Spinal cord (tissue), 10 donors: ENCODE data around the gene PPP2R2B. TPM values are rescaled to one million over a fixed set of nuclear protein-coding genes. Genes with fewer than 3 reads are reported as not detected.

Experiments used
- DNase-seq, 6 donors: peaks; one replicate each; pipeline versions ENCODE4 v3.0.0 to v3.0.0-alpha.2; 2013 to 2015; ENCODE audit warnings: low spot score in 6 of 6, low read depth in 4 of 6
- H3K27ac ChIP-seq: one replicate; pipeline ENCODE4 v1.5.1; 2013; ENCODE audit warnings: low read depth, low read length, control low read depth
- H3K27me3 ChIP-seq: one replicate; pipeline ENCODE4 v1.6.1; 2013; ENCODE audit warnings: low read length; ENCODE audit not compliant: control insufficient read depth, insufficient read depth
- H3K36me3 ChIP-seq: one replicate; pipeline ENCODE4 v1.6.1; 2013; ENCODE audit warnings: low read length; ENCODE audit not compliant: control insufficient read depth, insufficient read depth
- H3K4me1 ChIP-seq: one replicate; pipeline ENCODE4 v1.6.1; 2013; ENCODE audit warnings: low read length; ENCODE audit not compliant: control insufficient read depth, insufficient read depth
- H3K4me3 ChIP-seq: one replicate; pipeline ENCODE4 v1.5.1; 2013; ENCODE audit warnings: low read depth, low read length, control low read depth
- H3K9me3 ChIP-seq: one replicate; pipeline ENCODE4 v1.6.1; 2013; ENCODE audit warnings: low read length; ENCODE audit not compliant: control insufficient read depth, insufficient read depth
- WGBS: methylation state at CpG from one replicate; pipeline ENCODE4 v1.1.5; 2013; ENCODE audit warnings: missing lambda C conversion rate; ENCODE audit not compliant: insufficient coverage; 5-methylcytosine and 5-hydroxymethylcytosine counted together
- polyA plus RNA-seq, 2 donors: library from polyadenylated mRNA; unstranded; fragments of 120-200 nt; gene quantifications; one replicate each; pipeline ENCODE4 v1.2.1, GENCODE V29; 2013; ENCODE audit not compliant: insufficient read length in 2 of 2
- total RNA-seq, 2 donors: library from RNA; depleted of rRNA in 1 of 2; stranded (reverse); fragments of 120-200 nt in 1 of 2; fragments of >200 nt in 1 of 2; gene quantifications; one replicate each; pipeline versions ENCODE4 v1.2.3 to v1.2.4, GENCODE V29; 2013 to 2014
- donor health status: healthy.

PPP2R2B gene
- total and polyA plus RNA-seq, 4 donors: 62.0 to 211 (median 150) TPM

DNA sequence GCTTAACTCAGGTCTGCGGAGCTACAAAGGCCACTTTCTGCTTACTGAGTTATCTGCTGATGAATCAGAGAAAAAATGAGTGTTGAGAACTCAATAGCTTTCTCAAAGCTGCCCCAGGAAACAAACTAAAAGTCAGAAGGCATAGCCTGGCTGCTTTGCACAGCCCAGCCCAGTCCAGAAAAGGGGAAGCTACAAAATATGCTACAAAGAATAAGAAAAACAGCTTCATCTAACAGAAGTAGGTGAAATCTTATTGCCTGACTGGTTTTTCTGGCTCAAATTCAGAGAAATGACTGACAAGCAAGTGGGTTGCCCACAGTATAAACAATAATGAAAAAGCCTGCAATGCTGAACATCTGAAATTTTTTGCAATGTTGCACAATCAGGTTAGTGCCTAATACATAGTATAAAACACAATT lies 156.2 kb downstream of the PPP2R2B start:
- no peaks in the 10 kb centered on the region for H3K27me3 ChIP-seq
- no peak overlapping the region for H3K27ac ChIP-seq
- peaks cover 4% of the 10 kb centered on the region for H3K4me1 ChIP-seq
- no peaks in the 10 kb centered on the region for H3K9me3 ChIP-seq
- no peak overlapping the region for H3K4me3 ChIP-seq
- peak in 1 of 6 donors; percentile 11 for DNase-seq
- H3K36me3 ChIP-seq: no peaks in the 10 kb centered on the region
- WGBS: 100% methylated on average over 1 of the region's 1 CpG

GRCh38 chr5:146721073-146721815 lies 157.3 kb downstream of the PPP2R2B start:
- Histone ChIP-seq H3K27ac (no peak overlapping the region), H3K27me3 (no peaks in the 10 kb centered on the region), H3K9me3 (no peaks in the 10 kb centered on the region), H3K4me3 (no peak overlapping the region), H3K36me3 (no peaks in the 10 kb centered on the region), H3K4me1 (peaks cover 4% of the 10 kb centered on the region)
- 33% methylated on average over 5 of the region's 5 CpGs for WGBS
- DNase-seq: peak in 2 of 6 donors; percentile 37 to 86

GRCh38 chr5:146720107-146720506 lies 158.4 kb downstream of the PPP2R2B start:
- Histone ChIP-seq H3K4me3 (no peak overlapping the region), H3K4me1 (peaks cover 4% of the 10 kb centered on the region), H3K36me3 (no peaks in the 10 kb centered on the region), H3K27ac (no peak overlapping the region), H3K27me3 (no peaks in the 10 kb centered on the region), H3K9me3 (no peaks in the 10 kb centered on the region)
- no peak for DNase-seq
- 60% methylated on average over 1 of the region's 1 CpG for WGBS

DNA sequence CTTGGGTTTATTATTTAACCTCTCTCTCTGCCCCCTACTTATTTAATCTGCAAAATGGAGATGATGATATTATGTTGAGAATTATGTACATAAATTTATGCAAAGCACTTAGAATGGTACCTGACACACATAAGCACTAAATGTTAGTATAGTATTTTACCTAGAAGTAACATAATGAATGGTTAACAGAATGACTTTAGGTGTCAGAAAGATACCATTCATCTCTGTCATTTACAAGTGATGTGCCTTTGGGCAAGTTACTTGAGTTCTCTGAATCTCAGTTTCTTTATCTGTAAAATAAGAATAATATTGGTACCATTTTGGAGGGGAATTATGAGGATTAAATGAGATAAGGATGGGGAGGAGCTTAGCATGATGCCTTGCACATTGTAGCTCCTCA lies 159.4 kb downstream of the PPP2R2B start:
- peaks cover 4% of the 10 kb centered on the region for H3K4me1 ChIP-seq
- H3K27ac ChIP-seq: no peak overlapping the region
- H3K27me3 ChIP-seq: no peaks in the 10 kb centered on the region
- H3K36me3 ChIP-seq: no peaks in the 10 kb centered on the region
- H3K9me3 ChIP-seq: no peaks in the 10 kb centered on the region
- DNase-seq: no peak
- H3K4me3 ChIP-seq: no peak overlapping the region

DNA sequence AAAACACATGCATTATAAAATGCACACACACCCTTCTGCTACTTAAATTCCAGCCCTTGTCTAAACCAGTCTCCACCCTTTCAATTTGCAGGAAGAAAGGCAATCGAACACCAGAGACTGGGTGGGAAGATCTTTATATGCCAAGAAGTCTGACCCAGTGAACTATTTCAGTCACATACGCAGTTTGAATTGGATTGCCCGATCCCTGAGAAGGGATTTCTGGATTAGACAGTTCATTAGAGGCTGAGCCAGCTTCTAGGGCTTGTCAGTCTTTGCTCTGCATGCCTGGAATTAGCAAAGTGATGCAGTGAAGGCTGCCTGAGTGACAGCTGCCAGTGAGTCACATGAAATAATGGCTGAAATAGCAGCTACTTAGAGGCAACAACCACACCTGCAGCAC lies 159.9 kb downstream of the PPP2R2B start:
- H3K27me3 ChIP-seq: no peaks in the 10 kb centered on the region
- WGBS: 81% methylated on average over 2 of the region's 3 CpGs
- H3K9me3 ChIP-seq: no peaks in the 10 kb centered on the region
- peak in 1 of 6 donors; percentile 44 for DNase-seq
- H3K4me1 ChIP-seq: peaks cover 4% of the 10 kb centered on the region
- H3K27ac ChIP-seq: no peak overlapping the region
- H3K36me3 ChIP-seq: no peaks in the 10 kb centered on the region
- no peak overlapping the region for H3K4me3 ChIP-seq

DNA sequence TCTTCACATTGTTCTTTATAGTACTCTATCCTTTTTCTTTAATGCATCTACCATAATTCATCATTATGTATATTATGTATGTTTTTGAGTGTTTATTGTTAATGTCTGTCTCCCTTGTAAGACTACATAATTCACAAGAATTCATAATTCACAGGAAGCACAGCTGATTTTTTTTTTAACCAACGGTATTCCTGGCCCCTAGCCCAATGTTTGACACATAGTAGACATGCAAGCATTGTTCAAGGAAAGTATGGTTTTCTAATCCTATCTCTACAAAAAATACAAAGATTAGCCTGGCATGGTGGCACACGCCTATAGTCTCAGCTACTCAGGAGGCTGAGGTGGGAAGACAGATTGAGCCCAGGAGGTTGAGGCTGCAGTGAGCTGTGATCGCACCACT lies 160.6 kb downstream of the PPP2R2B start:
- no peaks in the 10 kb centered on the region for H3K36me3 ChIP-seq
- WGBS: 100% methylated on average over 1 of the region's 3 CpGs
- DNase-seq: peak in 1 of 6 donors; percentile 26
- peaks cover 4% of the 10 kb centered on the region for H3K4me1 ChIP-seq
- no peak overlapping the region for H3K4me3 ChIP-seq
- no peak overlapping the region for H3K27ac ChIP-seq
- H3K9me3 ChIP-seq: no peaks in the 10 kb centered on the region
- H3K27me3 ChIP-seq: no peaks in the 10 kb centered on the region

- peaks cover 3% of the 10 kb centered on the region for H3K4me1 ChIP-seq
- no peaks in the 10 kb centered on the region for H3K9me3 ChIP-seq
- H3K36me3 ChIP-seq: no peaks in the 10 kb centered on the region
- no peaks in the 10 kb centered on the region for H3K27me3 ChIP-seq
- DNase-seq: peak in 1 of 6 donors; percentile 42
- H3K4me3 ChIP-seq: no peak overlapping the region
- H3K27ac ChIP-seq: no peak overlapping the region
These were observed 161.9 kb downstream of the PPP2R2B start for GRCh38 chr5:146716636-146717035.

DNA sequence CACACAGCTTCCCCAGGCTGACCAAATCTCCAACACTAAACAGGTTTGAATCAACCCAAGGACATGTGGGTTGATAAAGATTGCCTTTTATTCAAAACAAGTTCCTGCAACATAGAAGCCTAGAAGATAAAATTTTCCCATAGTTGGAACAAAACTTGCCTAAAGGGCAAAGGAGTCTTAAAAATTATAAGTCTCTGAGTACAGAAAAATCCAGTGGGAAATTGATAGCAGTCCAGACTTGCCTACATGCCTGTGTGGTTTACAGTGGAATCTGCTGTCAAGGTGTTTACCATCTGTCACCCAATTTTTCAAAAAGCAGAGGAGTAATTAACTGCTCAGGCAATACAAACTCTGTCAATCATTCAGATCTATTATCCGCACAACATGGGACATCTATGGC lies 168.2 kb downstream of the PPP2R2B start:
- Histone ChIP-seq H3K4me1 (no peaks in the 10 kb centered on the region), H3K4me3 (no peak overlapping the region), H3K27ac (no peak overlapping the region), H3K36me3 (peaks cover 15% of the 10 kb centered on the region), H3K9me3 (no peaks in the 10 kb centered on the region), H3K27me3 (no peaks in the 10 kb centered on the region)
- DNase-seq: no peak
- WGBS: no CpG with 5 or more reads among the region's 1 CpG

GRCh38 chr5:146707316-146707715 lies 171.2 kb downstream of the PPP2R2B start:
- Histone ChIP-seq H3K36me3 (peaks cover 15% of the 10 kb centered on the region), H3K4me1 (no peaks in the 10 kb centered on the region), H3K27ac (no peak overlapping the region), H3K9me3 (no peaks in the 10 kb centered on the region), H3K4me3 (no peak overlapping the region), H3K27me3 (no peaks in the 10 kb centered on the region)
- 96% methylated on average over 3 of the region's 6 CpGs for WGBS
- DNase-seq: no peak

DNA sequence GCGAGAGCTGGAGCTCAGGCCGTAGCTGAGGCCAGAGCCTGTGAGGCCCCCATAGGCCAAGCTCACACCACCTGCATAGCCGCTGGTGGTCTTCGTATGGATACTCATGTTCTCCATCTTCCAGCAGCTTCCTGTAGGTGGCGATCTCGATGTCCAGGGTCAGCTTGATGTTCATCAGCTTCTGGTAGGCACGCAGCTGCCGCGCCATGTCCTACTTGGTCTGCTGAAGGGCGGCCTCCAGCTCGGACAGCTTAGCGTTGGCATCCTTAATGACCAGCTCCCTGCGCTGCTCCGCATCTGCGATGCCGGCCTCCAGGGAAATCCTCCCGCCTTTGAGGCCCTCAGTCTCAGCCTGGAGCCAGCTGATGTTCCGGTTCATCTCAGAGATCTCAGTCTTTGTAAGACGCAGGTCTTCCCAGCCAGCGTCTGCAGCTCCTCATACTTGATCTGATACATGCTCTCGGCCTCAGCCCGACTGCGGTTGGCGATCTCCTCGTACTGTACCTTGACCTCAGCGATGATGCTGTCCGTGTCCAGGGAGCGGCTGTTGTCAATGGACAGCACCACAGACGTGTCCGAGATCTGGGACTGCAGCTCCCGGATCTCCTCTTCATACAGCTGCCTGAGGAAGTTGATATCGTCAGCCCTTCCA lies 172.1 kb downstream of the PPP2R2B start:
- no peak for DNase-seq
- Histone ChIP-seq H3K27ac (no peak overlapping the region), H3K27me3 (no peaks in the 10 kb centered on the region), H3K4me1 (no peaks in the 10 kb centered on the region), H3K36me3 (peaks cover 15% of the 10 kb centered on the region), H3K9me3 (no peaks in the 10 kb centered on the region), H3K4me3 (no peak overlapping the region)
- WGBS: 98% methylated on average over 32 of the region's 32 CpGs
